Thymus (tissue), 11 donors: Measurements from ENCODE around the gene RGS5. TPM values are rescaled to one million over a fixed set of nuclear protein-coding genes. Genes with fewer than 3 reads are reported as not detected.

Source experiments
- DNase-seq, 9 donors: peaks; one replicate each; pipeline ENCODE4 v3.0.0-alpha.2; 2013; ENCODE audit warnings: low spot score in 9 of 9, low read depth in 6 of 9, missing footprints in 1 of 9
- H3K27ac ChIP-seq, 2 donors: one replicate each; pipeline ENCODE4 v1.5.1; 2013; ENCODE audit warnings: control low read depth in 1 of 2, low read depth in 1 of 2, low read length in 1 of 2, mild to moderate bottlenecking in 1 of 2, moderate library complexity in 1 of 2
- H3K27me3 ChIP-seq, 2 donors: one replicate each; pipeline ENCODE4 v1.5.1; 2013; ENCODE audit warnings: low read length in 1 of 2; ENCODE audit not compliant: control insufficient read depth in 2 of 2, insufficient read depth in 1 of 2
- H3K36me3 ChIP-seq, 2 donors: one replicate each; pipeline ENCODE4 v1.5.1; 2013; ENCODE audit warnings: low read length in 1 of 2, mild to moderate bottlenecking in 1 of 2, moderate library complexity in 1 of 2; ENCODE audit not compliant: control insufficient read depth in 2 of 2, insufficient read depth in 2 of 2
- H3K4me1 ChIP-seq, 2 donors: one replicate each; pipeline ENCODE4 v1.5.1; 2013; ENCODE audit warnings: low read length in 2 of 2; ENCODE audit not compliant: control insufficient read depth in 2 of 2, insufficient read depth in 2 of 2
- H3K4me3 ChIP-seq, 2 donors: one replicate each; pipeline ENCODE4 v1.5.1; 2013; ENCODE audit warnings: low read length in 2 of 2, control low read depth in 1 of 2, mild to moderate bottlenecking in 1 of 2
- H3K9me3 ChIP-seq, 2 donors: one replicate each; pipeline ENCODE4 v1.5.1; 2013; ENCODE audit warnings: low read length in 1 of 2, mild to moderate bottlenecking in 1 of 2; ENCODE audit not compliant: control insufficient read depth in 2 of 2, insufficient read depth in 1 of 2
- WGBS: extraction: QIAGEN DNeasy Blood & Tissue Kit; methylation state at CpG from one replicate; pipeline ENCODE4 v1.1.7; 2013; 5-methylcytosine and 5-hydroxymethylcytosine counted together
- polyA plus RNA-seq: library from polyadenylated mRNA; stranded (reverse); fragments of 200-250 nt; gene quantifications from one replicate; pipeline ENCODE4 v1.2.3, GENCODE V29; 2013
- total RNA-seq: library from RNA; stranded (reverse); fragments of 120-200 nt; gene quantifications from one replicate; pipeline ENCODE4 v1.2.4, GENCODE V29; 2013
- donor health status: healthy.

Gene RGS5
- total and polyA plus RNA-seq, 2 donors: 9.2 to 26.2 TPM

- Histone ChIP-seq H3K27me3 (no peaks in the 10 kb centered on the region), H3K4me1 (no peaks in the 10 kb centered on the region), H3K9me3 (no peaks in the 10 kb centered on the region), H3K27ac (no peak overlapping the region), H3K4me3 (no peak overlapping the region), H3K36me3 (no peaks in the 10 kb centered on the region)
- no peak for DNase-seq
These were observed 83.0 kb downstream of the RGS5 start for GRCh38 chr1:163119707-163120106.

GRCh38 chr1:163115887-163116286, 86.8 kb downstream of the RGS5 start:
- no peaks in the 10 kb centered on the region for H3K27me3 ChIP-seq
- H3K4me3 ChIP-seq: no peak overlapping the region
- no peaks in the 10 kb centered on the region for H3K4me1 ChIP-seq
- WGBS: 85% methylated on average over 1 of the region's 1 CpG
- H3K27ac ChIP-seq: no peak overlapping the region
- no peaks in the 10 kb centered on the region for H3K36me3 ChIP-seq
- H3K9me3 ChIP-seq: no peaks in the 10 kb centered on the region
- no peak for DNase-seq

- Histone ChIP-seq H3K9me3 (no peaks in the 10 kb centered on the region), H3K36me3 (no peaks in the 10 kb centered on the region), H3K4me1 (no peaks in the 10 kb centered on the region), H3K4me3 (no peak overlapping the region), H3K27ac (no peak overlapping the region), H3K27me3 (no peaks in the 10 kb centered on the region)
- 95% methylated on average over 5 of the region's 5 CpGs for WGBS
- DNase-seq: no peak
These were observed 95.1 kb downstream of the RGS5 start for GRCh38 chr1:163107655-163108054.

GRCh38 chr1:163106364-163106987, 96.2 kb downstream of the RGS5 start:
- Histone ChIP-seq H3K27ac (no peak overlapping the region), H3K36me3 (no peaks in the 10 kb centered on the region), H3K27me3 (no peaks in the 10 kb centered on the region), H3K9me3 (no peaks in the 10 kb centered on the region), H3K4me1 (no peaks in the 10 kb centered on the region), H3K4me3 (no peak overlapping the region)
- WGBS: 89% methylated on average over 2 of the region's 2 CpGs
- DNase-seq: no peak

- Histone ChIP-seq H3K9me3 (no peaks in the 10 kb centered on the region), H3K36me3 (no peaks in the 10 kb centered on the region), H3K4me1 (no peaks in the 10 kb centered on the region), H3K27ac (no peak overlapping the region), H3K27me3 (no peaks in the 10 kb centered on the region), H3K4me3 (no peak overlapping the region)
- DNase-seq: no peak
- WGBS: 75% methylated on average over 4 of the region's 4 CpGs
These were observed 98.2 kb downstream of the RGS5 start for GRCh38 chr1:163104385-163105099.

GRCh38 chr1:163102590-163102989, 100.1 kb downstream of the RGS5 start:
- Histone ChIP-seq H3K27me3 (no peaks in the 10 kb centered on the region), H3K27ac (no peak overlapping the region), H3K4me1 (no peaks in the 10 kb centered on the region), H3K36me3 (no peaks in the 10 kb centered on the region), H3K9me3 (no peaks in the 10 kb centered on the region), H3K4me3 (no peak overlapping the region)
- DNase-seq: no peak
- 78% methylated on average over 1 of the region's 1 CpG for WGBS

DNA sequence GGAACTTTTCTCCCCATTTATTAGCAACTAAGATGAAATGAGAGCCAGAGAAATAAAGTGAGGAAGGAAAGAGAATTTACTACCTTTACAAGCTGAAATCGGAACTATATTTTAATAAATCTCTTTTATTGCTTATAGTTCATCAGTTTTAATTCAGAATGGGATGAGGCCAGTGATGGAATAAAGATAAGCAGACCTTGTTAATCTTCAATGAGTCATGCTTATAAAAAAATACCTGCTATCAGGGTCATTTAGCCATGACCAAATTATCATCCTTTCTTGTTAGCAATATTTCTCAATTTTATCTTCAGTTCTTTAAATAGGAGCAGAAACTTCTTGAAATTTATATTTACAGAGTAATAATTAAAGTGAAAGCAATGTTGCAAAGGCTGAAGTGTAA, 107.5 kb downstream of the RGS5 start:
- WGBS: 99% methylated on average over 1 of the region's 1 CpG
- no peaks in the 10 kb centered on the region for H3K36me3 ChIP-seq
- H3K4me1 ChIP-seq: no peaks in the 10 kb centered on the region
- H3K4me3 ChIP-seq: no peak overlapping the region
- H3K27me3 ChIP-seq: no peaks in the 10 kb centered on the region
- no peak for DNase-seq
- no peaks in the 10 kb centered on the region for H3K9me3 ChIP-seq
- H3K27ac ChIP-seq: no peak overlapping the region

GRCh38 chr1:163094589-163094988, 108.1 kb downstream of the RGS5 start:
- DNase-seq: no peak

DNA sequence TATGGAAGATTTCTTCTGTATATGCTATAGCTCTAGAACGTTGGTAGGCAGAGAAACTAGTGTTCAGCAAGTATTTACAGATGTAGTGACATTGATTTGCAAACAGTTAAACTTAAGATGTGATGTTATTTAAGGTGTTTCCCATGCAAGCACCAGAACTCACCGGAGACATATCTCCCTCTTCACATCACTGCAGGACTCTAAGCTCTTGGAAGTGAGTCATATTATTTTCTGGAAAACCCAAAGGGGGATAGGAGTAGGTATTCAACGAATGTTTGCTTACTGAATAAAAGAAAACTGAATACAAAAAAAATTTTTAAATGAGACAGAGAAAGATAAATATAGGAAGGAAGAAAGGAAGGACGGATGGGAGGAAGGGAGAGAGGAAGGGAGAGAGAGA, 108.5 kb downstream of the RGS5 start:
- H3K4me1 ChIP-seq: no peaks in the 10 kb centered on the region
- DNase-seq: no peak

More at GRCh38 chr1:163094589-163094988, 108.1 kb downstream of the RGS5 start:
- Histone ChIP-seq H3K27me3 (no peaks in the 10 kb centered on the region), H3K36me3 (no peaks in the 10 kb centered on the region), H3K4me1 (no peaks in the 10 kb centered on the region), H3K27ac (no peak overlapping the region), H3K4me3 (no peak overlapping the region), H3K9me3 (no peaks in the 10 kb centered on the region)
- WGBS: 72% methylated on average over 2 of the region's 2 CpGs

More for the DNA sequence above, 108.5 kb downstream of the RGS5 start:
- Histone ChIP-seq H3K36me3 (no peaks in the 10 kb centered on the region), H3K27ac (no peak overlapping the region), H3K27me3 (no peaks in the 10 kb centered on the region), H3K4me3 (no peak overlapping the region), H3K9me3 (no peaks in the 10 kb centered on the region)
- WGBS: 75% methylated on average over 4 of the region's 4 CpGs
